HK-2 (cell line): ENCODE results near the gene CFHR5.
"Not testable (repeated sequence)": the region's sequence is repeated elsewhere in the genome, so short reads cannot be mapped to it uniquely, and the experiment has no call there.

Source experiments
- DNase-seq: peaks from one replicate; pipeline ENCODE4 v3.0.0-alpha.2; 2018; ENCODE audit not compliant: unreplicated experiment

Gene CFHR5

GRCh38 chr1:197021716-197022115 is 44.4 kb downstream of the CFHR5 start:
- DNase-seq: no peak

- no peak for DNase-seq
These were observed 47.1 kb downstream of the CFHR5 start for GRCh38 chr1:197024460-197024859.

DNA sequence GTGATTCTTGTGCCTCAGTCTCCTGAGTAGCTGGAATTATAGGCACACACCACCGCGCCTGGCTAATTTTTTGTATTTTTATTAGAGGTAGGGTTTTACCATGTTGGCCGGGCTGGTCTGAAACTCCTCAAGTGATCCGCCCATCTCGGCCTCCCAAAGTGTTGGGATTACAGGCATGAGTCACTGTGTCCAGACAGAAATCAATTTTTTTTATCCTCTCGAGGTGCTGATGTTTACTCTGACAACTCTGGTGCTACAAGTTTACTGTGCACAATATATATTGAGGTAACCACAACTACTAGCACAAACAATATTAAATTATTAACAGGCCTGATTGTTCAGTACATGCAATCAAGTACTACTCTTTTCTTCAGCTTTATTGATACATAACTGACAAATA is 50.0 kb downstream of the CFHR5 start:
- no peak for DNase-seq

DNA sequence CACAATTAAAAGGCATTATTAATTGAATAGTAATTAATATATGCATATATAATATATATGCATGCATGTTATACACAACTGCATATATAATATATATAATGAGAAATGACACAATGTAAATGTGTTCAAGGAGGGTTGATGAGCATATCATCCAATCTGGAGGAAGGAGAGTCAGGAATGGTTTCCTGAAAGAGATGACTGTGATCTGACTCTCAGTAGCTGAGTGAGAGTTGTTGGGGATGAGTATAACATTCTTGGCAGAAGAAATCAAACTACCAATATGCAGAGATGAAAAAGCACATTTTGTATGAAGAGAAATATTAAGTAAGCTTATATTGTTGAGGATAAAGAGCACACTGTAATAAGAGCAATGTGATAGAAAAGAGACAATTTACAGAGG is 52.4 kb downstream of the CFHR5 start:
- DNase-seq: no peak

DNA sequence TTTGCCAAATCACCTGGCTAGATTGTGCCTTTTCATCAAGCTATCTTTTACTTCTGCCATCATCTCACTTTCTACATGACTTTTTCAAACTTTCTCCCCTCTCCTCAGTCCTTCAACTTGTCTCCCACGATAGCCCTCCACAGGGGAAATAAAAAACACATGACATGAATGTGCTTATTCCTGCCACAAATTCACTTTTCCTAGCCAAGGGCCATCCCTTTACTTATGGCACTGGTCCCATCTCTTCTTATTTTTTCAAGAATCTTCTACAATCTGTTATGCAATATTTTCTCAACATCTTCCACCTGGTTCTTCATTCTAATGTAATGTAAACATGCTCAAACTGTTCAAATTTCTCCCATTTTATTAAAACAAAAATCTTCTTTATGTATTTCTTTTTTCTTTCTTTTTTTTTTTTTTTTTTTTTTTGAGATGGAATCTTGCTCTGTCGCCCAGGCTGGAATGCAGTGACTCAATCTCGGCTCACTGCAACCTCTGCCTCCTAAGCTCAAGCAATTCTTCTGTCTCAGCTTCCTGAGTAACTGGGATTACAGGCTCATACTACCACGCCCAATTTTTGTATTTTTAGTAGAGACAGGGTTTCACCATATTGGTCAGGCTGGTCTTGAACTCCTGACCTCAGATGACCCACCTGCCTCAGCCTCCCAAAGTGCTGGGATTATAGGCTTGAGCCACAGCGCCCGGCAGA is 57.4 kb downstream of the CFHR5 start:
- not testable (repeated sequence) for DNase-seq

- DNase-seq: no peak
These were observed 59.5 kb downstream of the CFHR5 start for GRCh38 chr1:197036861-197037260.

GRCh38 chr1:197041486-197042353 is 64.4 kb downstream of the CFHR5 start:
- no peak for DNase-seq

DNA sequence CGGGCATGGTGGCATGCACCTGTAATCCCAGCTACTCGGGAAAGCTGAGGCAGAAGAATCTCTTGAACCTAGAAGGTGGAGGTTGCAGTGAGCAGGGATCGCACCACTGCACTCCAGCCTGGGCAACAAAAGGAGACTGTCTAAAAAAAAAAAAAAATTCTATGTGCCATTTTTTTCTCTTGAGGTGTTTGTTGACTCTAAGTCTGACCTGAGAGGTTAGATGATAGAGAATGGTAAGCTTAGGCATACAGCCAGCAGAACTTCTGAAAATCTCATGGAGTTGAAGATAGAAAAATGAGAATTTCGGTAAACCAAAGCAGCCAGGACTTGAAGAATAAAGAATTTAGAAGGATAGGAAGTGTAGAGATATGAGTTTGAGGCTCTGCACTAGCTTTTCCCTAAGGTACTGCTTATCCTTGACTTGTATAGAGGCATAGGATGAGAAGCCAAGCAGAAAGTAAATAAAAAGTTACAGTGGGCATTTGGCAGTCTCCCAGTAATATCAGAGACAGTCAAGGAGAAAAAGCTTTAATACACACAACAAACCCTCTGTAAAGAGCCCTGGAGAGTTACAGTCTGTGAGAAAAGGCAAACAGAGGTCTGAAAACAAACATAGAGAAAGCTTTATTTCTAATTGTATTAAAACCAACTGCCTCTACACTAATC is 65.5 kb downstream of the CFHR5 start:
- no peak for DNase-seq

DNA sequence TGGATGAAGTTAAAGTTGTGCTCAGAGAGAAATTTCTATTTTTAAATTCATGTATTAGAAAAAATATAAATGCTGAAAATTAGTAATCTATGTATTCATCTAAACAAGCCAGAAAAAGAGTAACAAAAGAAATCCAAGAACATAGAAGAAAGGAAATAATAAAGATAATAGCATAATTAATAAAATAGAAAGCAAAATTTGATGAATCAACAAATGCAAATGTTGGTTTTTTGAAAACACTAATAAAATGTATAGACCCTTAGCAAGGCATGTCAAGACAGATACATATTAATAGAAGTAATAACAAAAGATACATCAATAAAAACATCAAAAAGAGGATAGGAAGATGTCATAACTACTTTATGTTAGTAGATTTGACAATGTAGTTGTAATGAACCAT is 71.7 kb downstream of the CFHR5 start:
- DNase-seq: no peak
